ENCODE measurements around the gene AGAP1. TPM values are rescaled to one million over a fixed set of nuclear protein-coding genes. Genes with fewer than 3 reads are reported as not detected.

Gene AGAP1
- total RNA-seq, 1 donor from 2014 or later, result 39.4 TPM

DNA sequence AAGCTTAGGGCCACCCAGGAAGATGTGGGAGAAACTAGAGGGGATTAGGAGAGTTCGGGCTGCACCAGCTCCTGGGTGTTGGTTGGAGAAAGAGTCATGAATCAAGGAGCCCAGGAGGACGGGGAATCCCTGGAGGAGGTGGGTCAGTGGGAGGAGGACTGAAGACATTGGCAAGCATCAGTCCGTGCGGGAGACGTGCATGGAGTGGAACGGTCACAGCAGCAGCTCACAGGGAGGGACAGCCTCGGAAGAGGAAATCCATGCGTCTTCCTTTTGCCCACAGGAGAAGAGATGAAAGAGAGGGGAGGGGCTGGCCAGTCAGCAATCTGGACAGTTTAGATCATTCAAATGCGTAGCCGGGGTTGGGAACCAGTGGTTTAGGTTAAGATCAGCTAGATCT lies 495.7 kb downstream of the AGAP1 start:
- no peak overlapping the region for H3K4me3 Mint-ChIP-seq (ENCODE audit: unreplicated experiment)
- no peaks in the 10 kb centered on the region for H3K27me3 Mint-ChIP-seq (ENCODE audit: low read depth, unreplicated experiment)
- DNase-seq (ENCODE audit: low read depth), result no peak
- no peak overlapping the region for H3K27ac Mint-ChIP-seq (ENCODE audit: unreplicated experiment)
- H3K4me2 ChIP-seq (ENCODE audit: low read length), result no peak overlapping the region
- no peak overlapping the region for H3K4me3 ChIP-seq (ENCODE audit: insufficient read depth, low read depth, low read length)
- TF ChIP-seq, protein P1, sequence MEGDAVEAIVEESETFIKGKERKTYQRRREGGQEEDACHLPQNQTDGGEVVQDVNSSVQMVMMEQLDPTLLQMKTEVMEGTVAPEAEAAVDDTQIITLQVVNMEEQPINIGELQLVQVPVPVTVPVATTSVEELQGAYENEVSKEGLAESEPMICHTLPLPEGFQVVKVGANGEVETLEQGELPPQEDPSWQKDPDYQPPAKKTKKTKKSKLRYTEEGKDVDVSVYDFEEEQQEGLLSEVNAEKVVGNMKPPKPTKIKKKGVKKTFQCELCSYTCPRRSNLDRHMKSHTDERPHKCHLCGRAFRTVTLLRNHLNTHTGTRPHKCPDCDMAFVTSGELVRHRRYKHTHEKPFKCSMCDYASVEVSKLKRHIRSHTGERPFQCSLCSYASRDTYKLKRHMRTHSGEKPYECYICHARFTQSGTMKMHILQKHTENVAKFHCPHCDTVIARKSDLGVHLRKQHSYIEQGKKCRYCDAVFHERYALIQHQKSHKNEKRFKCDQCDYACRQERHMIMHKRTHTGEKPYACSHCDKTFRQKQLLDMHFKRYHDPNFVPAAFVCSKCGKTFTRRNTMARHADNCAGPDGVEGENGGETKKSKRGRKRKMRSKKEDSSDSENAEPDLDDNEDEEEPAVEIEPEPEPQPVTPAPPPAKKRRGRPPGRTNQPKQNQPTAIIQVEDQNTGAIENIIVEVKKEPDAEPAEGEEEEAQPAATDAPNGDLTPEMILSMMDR (IDR thresholded peaks at IDR 0.05; ENCODE audit: insufficient read depth, low read depth, low read length), result no peak
- no peak for TF ChIP-seq EZH2 (IDR thresholded peaks at IDR 0.05; ENCODE audit: insufficient read depth, low read length)
- H2AFZ ChIP-seq (ENCODE audit: low read depth, low read length), result no peak overlapping the region
- H3K79me2 ChIP-seq (ENCODE audit: insufficient read depth, low read length), result no peaks in the 10 kb centered on the region
- H3K9me3 ChIP-seq (ENCODE audit: insufficient read depth, low read depth, low read length), result no peaks in the 10 kb centered on the region
- no peak for FAIRE-seq
- no peaks in the 10 kb centered on the region for H3K4me1 ChIP-seq (ENCODE audit: insufficient read depth, low read length)
- H3K9me3 Mint-ChIP-seq (ENCODE audit: unreplicated experiment), result no peaks in the 10 kb centered on the region
- H3K27me3 ChIP-seq (ENCODE audit: insufficient read depth, low read length), result no peaks in the 10 kb centered on the region
- H3K9ac ChIP-seq (ENCODE audit: low read length), result no peak overlapping the region
- H3K27ac ChIP-seq (ENCODE audit: low read depth, low read length), result no peak overlapping the region
- no peaks in the 10 kb centered on the region for H4K20me1 ChIP-seq (ENCODE audit: insufficient read depth, low read length)
- no peaks in the 10 kb centered on the region for H3K36me3 ChIP-seq (ENCODE audit: insufficient read depth, low read length)
- H3K36me3 Mint-ChIP-seq (ENCODE audit: low read depth, unreplicated experiment), result peaks cover 16% of the 10 kb centered on the region
- no peaks in the 10 kb centered on the region for H3K4me1 Mint-ChIP-seq (ENCODE audit: low read depth, unreplicated experiment)

DNA sequence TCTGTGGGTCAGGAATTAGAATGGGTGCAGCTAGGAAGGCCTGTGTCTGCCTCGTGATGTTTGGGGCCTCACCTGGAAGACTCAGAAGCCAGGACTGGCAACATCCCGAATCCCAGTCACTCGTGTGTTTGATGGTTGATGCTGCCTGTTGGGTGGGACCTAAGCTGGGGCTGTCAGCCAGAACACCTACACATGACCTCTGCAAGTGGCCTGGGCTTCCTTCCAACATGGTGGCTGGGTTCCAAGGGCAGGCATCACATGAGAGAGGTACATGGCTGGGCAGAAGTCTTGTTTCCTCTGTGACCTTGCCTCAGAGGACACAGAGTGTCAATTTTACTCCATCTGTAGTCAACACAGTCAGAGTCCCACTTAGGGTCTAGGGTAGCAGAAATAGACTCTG lies 496.5 kb downstream of the AGAP1 start:
- Histone ChIP-seq H3K4me2 (ENCODE audit: low read length) (no peak overlapping the region), H3K27ac (ENCODE audit: low read depth, low read length) (no peak overlapping the region), H3K9ac (ENCODE audit: low read length) (no peak overlapping the region), H3K79me2 (ENCODE audit: insufficient read depth, low read length) (no peaks in the 10 kb centered on the region), H3K4me1 (ENCODE audit: insufficient read depth, low read length) (no peaks in the 10 kb centered on the region), H2AFZ (ENCODE audit: low read depth, low read length) (no peak overlapping the region), H4K20me1 (ENCODE audit: insufficient read depth, low read length) (no peaks in the 10 kb centered on the region), H3K36me3 (ENCODE audit: insufficient read depth, low read length) (no peaks in the 10 kb centered on the region), H3K4me3 (ENCODE audit: insufficient read depth, low read depth, low read length) (no peak overlapping the region), H3K9me3 (ENCODE audit: insufficient read depth, low read depth, low read length) (no peaks in the 10 kb centered on the region), H3K27me3 (ENCODE audit: insufficient read depth, low read length) (no peaks in the 10 kb centered on the region)
- Mint-ChIP-seq H3K4me3 (ENCODE audit: unreplicated experiment) (no peak overlapping the region), H3K27ac (ENCODE audit: unreplicated experiment) (no peak overlapping the region), H3K36me3 (ENCODE audit: low read depth, unreplicated experiment) (peaks cover 16% of the 10 kb centered on the region), H3K4me1 (ENCODE audit: low read depth, unreplicated experiment) (no peaks in the 10 kb centered on the region), H3K9me3 (ENCODE audit: unreplicated experiment) (no peaks in the 10 kb centered on the region), H3K27me3 (ENCODE audit: low read depth, unreplicated experiment) (no peaks in the 10 kb centered on the region)
- no peak for FAIRE-seq
- no peak for DNase-seq (ENCODE audit: low read depth)
- TF ChIP-seq, protein P1 (IDR thresholded peaks at IDR 0.05; ENCODE audit: insufficient read depth, low read depth, low read length), result no peak
- no peak for TF ChIP-seq EZH2 (IDR thresholded peaks at IDR 0.05; ENCODE audit: insufficient read depth, low read length)

DNA sequence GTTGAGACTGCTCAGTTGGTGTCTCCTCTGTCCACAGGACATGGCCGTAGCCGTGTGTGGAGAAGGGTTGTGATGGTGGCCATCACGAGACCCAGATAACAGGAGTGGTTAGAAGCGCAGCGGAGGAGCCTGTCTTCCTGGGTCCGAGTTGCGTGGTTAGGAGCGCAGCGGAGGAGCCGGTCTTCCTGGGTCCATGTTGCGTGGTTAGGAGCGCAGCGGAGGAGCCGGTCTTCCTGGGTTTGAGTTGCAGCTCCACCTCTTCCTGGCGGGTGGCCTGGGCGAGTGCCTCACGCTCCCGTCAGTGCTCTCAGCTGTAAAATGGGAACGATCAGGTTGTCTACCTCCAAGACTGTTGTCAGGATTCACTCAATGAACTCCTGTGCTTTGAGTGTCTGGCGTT lies 498.2 kb downstream of the AGAP1 start:
- H3K27me3 Mint-ChIP-seq (ENCODE audit: low read depth, unreplicated experiment), result no peaks in the 10 kb centered on the region
- DNase-seq (ENCODE audit: low read depth), result no peak
- no peaks in the 10 kb centered on the region for H3K9me3 Mint-ChIP-seq (ENCODE audit: unreplicated experiment)
- no peaks in the 10 kb centered on the region for H3K9me3 ChIP-seq (ENCODE audit: insufficient read depth, low read depth, low read length)
- H3K36me3 ChIP-seq (ENCODE audit: insufficient read depth, low read length), result no peaks in the 10 kb centered on the region
- H3K4me3 ChIP-seq (ENCODE audit: insufficient read depth, low read depth, low read length), result no peak overlapping the region
- no peaks in the 10 kb centered on the region for H4K20me1 ChIP-seq (ENCODE audit: insufficient read depth, low read length)
- no peaks in the 10 kb centered on the region for H3K79me2 ChIP-seq (ENCODE audit: insufficient read depth, low read length)
- FAIRE-seq, result no peak
- H3K27me3 ChIP-seq (ENCODE audit: insufficient read depth, low read length), result no peaks in the 10 kb centered on the region
- H3K4me2 ChIP-seq (ENCODE audit: low read length), result no peak overlapping the region
- no peaks in the 10 kb centered on the region for H3K4me1 ChIP-seq (ENCODE audit: insufficient read depth, low read length)
- no peak overlapping the region for H3K27ac Mint-ChIP-seq (ENCODE audit: unreplicated experiment)
- TF ChIP-seq, protein P1 (IDR thresholded peaks at IDR 0.05; ENCODE audit: insufficient read depth, low read depth, low read length), result no peak
- TF ChIP-seq EZH2 (IDR thresholded peaks at IDR 0.05; ENCODE audit: insufficient read depth, low read length), result no peak
- no peak overlapping the region for H3K27ac ChIP-seq (ENCODE audit: low read depth, low read length)
- no peaks in the 10 kb centered on the region for H3K4me1 Mint-ChIP-seq (ENCODE audit: low read depth, unreplicated experiment)
- no peak overlapping the region for H2AFZ ChIP-seq (ENCODE audit: low read depth, low read length)
- H3K36me3 Mint-ChIP-seq (ENCODE audit: low read depth, unreplicated experiment), result peaks cover 17% of the 10 kb centered on the region
- no peak overlapping the region for H3K9ac ChIP-seq (ENCODE audit: low read length)
- no peak overlapping the region for H3K4me3 Mint-ChIP-seq (ENCODE audit: unreplicated experiment)
